Natural killer cell (primary cell): ENCODE measurements around the gene NNMT. TPM values are rescaled to one million over a fixed set of nuclear protein-coding genes. Genes with fewer than 3 reads are reported as not detected.

Experiments used
- ATAC-seq, 3 donors: fragments of 150-1000 bp in 2 of 3; fragments of 200-7000 bp in 1 of 3; cut with Tn5 transposase; 1 replicate in 1 of 3; 2 replicates in 2 of 3; pipeline ENCODE4 v1.10.0; 2021; ENCODE audit warnings: mild to moderate bottlenecking in 2 of 3, moderate library complexity in 2 of 3
- DNase-seq, 2 donors: peaks; one replicate each; pipeline versions ENCODE4 v3.0.0 to v3.0.0-alpha.2; 2013 to 2021; ENCODE audit warnings: mixed read lengths in 1 of 2
- H3K27ac ChIP-seq: one replicate; pipeline ENCODE4 v1.5.1; 2013; ENCODE audit warnings: mild to moderate bottlenecking, low read length
- H3K27me3 ChIP-seq: one replicate; pipeline ENCODE4 v1.6.1; 2013; ENCODE audit warnings: low read length; ENCODE audit not compliant: control insufficient read depth, insufficient read depth
- H3K36me3 ChIP-seq: one replicate; pipeline ENCODE4 v1.6.1; 2013; ENCODE audit warnings: low read length; ENCODE audit not compliant: control insufficient read depth, insufficient read depth
- H3K4me1 ChIP-seq: one replicate; pipeline ENCODE4 v1.6.1; 2013; ENCODE audit warnings: low read length; ENCODE audit not compliant: control insufficient read depth, insufficient read depth
- H3K4me3 ChIP-seq: one replicate; pipeline ENCODE4 v1.5.1; 2013; ENCODE audit warnings: low read length
- H3K9me3 ChIP-seq: one replicate; pipeline ENCODE4 v1.6.1; 2013; ENCODE audit warnings: low read length; ENCODE audit not compliant: control insufficient read depth, insufficient read depth
- H3K27ac Mint-ChIP-seq, 2 donors: one replicate each; pipeline ENCODE4 v1.8.0; 2022; ENCODE audit warnings: mild to moderate bottlenecking in 2 of 2, mixed read lengths in 2 of 2, moderate library complexity in 1 of 2
- H3K27me3 Mint-ChIP-seq, 2 donors: one replicate each; pipeline ENCODE4 v1.8.0; 2022; ENCODE audit warnings: low read depth in 2 of 2, mixed read lengths in 2 of 2
- H3K36me3 Mint-ChIP-seq: one replicate; pipeline ENCODE4 v1.8.0; 2022; ENCODE audit warnings: mixed read lengths
- H3K4me1 Mint-ChIP-seq, 2 donors: one replicate each; pipeline ENCODE4 v1.8.0; 2022; ENCODE audit warnings: mixed read lengths in 2 of 2
- H3K4me3 Mint-ChIP-seq: one replicate; pipeline ENCODE4 v1.8.0; 2022; ENCODE audit warnings: mild to moderate bottlenecking, moderate library complexity, mixed read lengths
- H3K9me3 Mint-ChIP-seq, 2 donors: one replicate each; pipeline ENCODE4 v1.8.0; 2022; ENCODE audit warnings: mixed read lengths in 2 of 2
- CTCF ChIP-seq: fragments of 200-600 bp; IDR thresholded peaks from one replicate; pipeline ENCODE4 v1.8.0; 2022; ENCODE audit warnings: antibody characterized with exemption
- WGBS: methylation state at CpG from one replicate; pipeline ENCODE4 v1.1.7; 2013; ENCODE audit warnings: missing lambda C conversion rate; ENCODE audit not compliant: insufficient coverage; 5-methylcytosine and 5-hydroxymethylcytosine counted together
- intact Hi-C: fragments of 100-400 bp; cut with micrococcal nuclease; formaldehyde crosslinking; loops from one replicate; pipeline ENCODE4 v1.14.2; 2022
- total RNA-seq, 4 donors: library from RNA; stranded (reverse); fragments of 120-200 nt in 1 of 4; gene quantifications; one replicate each; pipeline versions ENCODE4 v1.2.3 to v1.2.4, GENCODE V29; 2013 to 2022

Gene NNMT
- total RNA-seq, 3 donors from 2014 or later (not counting 1 experiment from before 2014, with no cell fraction given): 1.8 to 2.4 (median 2.0) TPM

- TF ChIP-seq CTCF: no peak
- ATAC-seq: no peak
- H3K36me3 Mint-ChIP-seq: peaks cover 5% of the 10 kb centered on the region
- no peak overlapping the region for H3K4me3 Mint-ChIP-seq
- H3K27ac Mint-ChIP-seq: no peak overlapping the region
- peaks cover 13 to 38% of the 10 kb centered on the region in 2 donors for H3K27me3 Mint-ChIP-seq
- no peaks in the 10 kb centered on the region for H3K4me1 Mint-ChIP-seq
- Histone ChIP-seq H3K36me3 (no peaks in the 10 kb centered on the region), H3K27ac (no peak overlapping the region), H3K27me3 (peaks cover 1% of the 10 kb centered on the region), H3K9me3 (no peaks in the 10 kb centered on the region), H3K4me3 (no peak overlapping the region), H3K4me1 (no peaks in the 10 kb centered on the region)
- 70% methylated on average over 2 of the region's 4 CpGs for WGBS
- DNase-seq: no peak
- intact Hi-C loops: no loop called here
- H3K9me3 Mint-ChIP-seq: peaks cover 2 to 6% of the 10 kb centered on the region in 2 donors
Measured at GRCh38 chr11:114326151-114326550, 30.0 kb downstream of the NNMT start.

DNA sequence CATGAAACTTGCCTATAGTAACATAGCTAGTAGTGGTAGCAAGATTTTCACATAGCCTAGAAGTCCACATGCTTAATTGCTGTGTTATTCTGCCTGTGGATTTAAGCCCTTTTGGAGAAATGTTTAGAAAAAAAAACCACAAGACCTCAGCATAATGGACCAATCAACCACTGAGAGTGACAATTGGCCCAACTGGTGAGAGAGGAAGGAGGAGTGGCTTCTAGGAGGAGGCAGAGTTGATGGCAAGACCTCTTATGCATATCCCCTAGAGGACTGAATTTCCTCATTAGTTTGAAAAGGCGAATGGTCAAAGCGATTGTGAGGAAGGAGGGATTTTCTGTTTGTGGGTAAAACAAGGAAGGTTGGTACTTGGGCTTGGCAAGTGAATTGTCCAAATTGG lies 30.6 kb downstream of the NNMT start:
- H3K27me3 ChIP-seq: peaks cover 4% of the 10 kb centered on the region
- H3K36me3 ChIP-seq: no peaks in the 10 kb centered on the region
- ATAC-seq (no peak), DNase-seq (no peak)
- H3K4me1 ChIP-seq: no peaks in the 10 kb centered on the region
- no peak for TF ChIP-seq CTCF
- Mint-ChIP-seq H3K9me3 (peaks cover 2 to 6% of the 10 kb centered on the region in 2 donors), H3K4me1 (no peaks in the 10 kb centered on the region), H3K36me3 (peaks cover 5% of the 10 kb centered on the region), H3K4me3 (no peak overlapping the region), H3K27ac (no peak overlapping the region), H3K27me3 (peaks cover 13 to 38% of the 10 kb centered on the region in 2 donors)
- H3K9me3 ChIP-seq: no peaks in the 10 kb centered on the region
- H3K27ac ChIP-seq: no peak overlapping the region
- WGBS: 93% methylated on average over 2 of the region's 2 CpGs
- no peak overlapping the region for H3K4me3 ChIP-seq
- intact Hi-C loops: no loop called here

DNA sequence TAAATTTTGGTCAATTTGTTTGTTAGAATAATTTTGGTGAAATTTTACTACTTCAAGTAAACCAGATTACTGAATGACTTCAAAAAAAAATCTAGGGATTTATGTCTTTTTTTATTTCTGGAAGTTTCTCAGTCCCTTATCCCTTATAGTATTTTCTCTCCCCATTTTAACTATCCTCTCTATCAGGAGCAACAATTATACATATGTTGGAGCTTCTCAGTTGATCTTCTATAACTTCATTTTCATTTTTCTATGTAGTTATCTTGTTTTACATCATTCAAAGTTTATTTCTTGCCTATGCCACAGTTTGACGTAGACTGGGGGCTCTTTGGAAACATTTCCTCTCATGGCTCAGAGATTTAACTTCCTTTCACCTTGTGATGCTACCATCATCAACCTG lies 34.2 kb downstream of the NNMT start:
- H3K4me3 ChIP-seq: no peak overlapping the region
- TF ChIP-seq CTCF: no peak
- no peaks in the 10 kb centered on the region for H3K36me3 ChIP-seq
- no peaks in the 10 kb centered on the region for H3K4me1 ChIP-seq
- H3K9me3 ChIP-seq: no peaks in the 10 kb centered on the region
- intact Hi-C loops: no loop called here
- WGBS: 90% methylated on average over 1 of the region's 1 CpG
- Mint-ChIP-seq H3K27me3 (peaks cover 21 to 65% of the 10 kb centered on the region in 2 donors), H3K27ac (no peak overlapping the region), H3K4me3 (no peak overlapping the region), H3K36me3 (peaks cover 5% of the 10 kb centered on the region), H3K9me3 (peaks cover 2 to 6% of the 10 kb centered on the region in 2 donors), H3K4me1 (no peaks in the 10 kb centered on the region)
- H3K27me3 ChIP-seq: peaks cover 8% of the 10 kb centered on the region
- ATAC-seq (no peak), DNase-seq (no peak)
- H3K27ac ChIP-seq: no peak overlapping the region
